HG03095 (cell line): Measurements from ENCODE around the gene KRT85.
"Not testable (repeated sequence)": the region's sequence is repeated elsewhere in the genome, so short reads cannot be mapped to it uniquely, and the experiment has no call there.

Source experiments
- ATAC-seq: cut with Tn5 transposase; IDR thresholded peaks from one replicate; pipeline ENCODE4 v1.9.1; 2021; ENCODE audit warnings: moderate library complexity; ENCODE audit not compliant: unreplicated experiment

KRT85 gene

DNA sequence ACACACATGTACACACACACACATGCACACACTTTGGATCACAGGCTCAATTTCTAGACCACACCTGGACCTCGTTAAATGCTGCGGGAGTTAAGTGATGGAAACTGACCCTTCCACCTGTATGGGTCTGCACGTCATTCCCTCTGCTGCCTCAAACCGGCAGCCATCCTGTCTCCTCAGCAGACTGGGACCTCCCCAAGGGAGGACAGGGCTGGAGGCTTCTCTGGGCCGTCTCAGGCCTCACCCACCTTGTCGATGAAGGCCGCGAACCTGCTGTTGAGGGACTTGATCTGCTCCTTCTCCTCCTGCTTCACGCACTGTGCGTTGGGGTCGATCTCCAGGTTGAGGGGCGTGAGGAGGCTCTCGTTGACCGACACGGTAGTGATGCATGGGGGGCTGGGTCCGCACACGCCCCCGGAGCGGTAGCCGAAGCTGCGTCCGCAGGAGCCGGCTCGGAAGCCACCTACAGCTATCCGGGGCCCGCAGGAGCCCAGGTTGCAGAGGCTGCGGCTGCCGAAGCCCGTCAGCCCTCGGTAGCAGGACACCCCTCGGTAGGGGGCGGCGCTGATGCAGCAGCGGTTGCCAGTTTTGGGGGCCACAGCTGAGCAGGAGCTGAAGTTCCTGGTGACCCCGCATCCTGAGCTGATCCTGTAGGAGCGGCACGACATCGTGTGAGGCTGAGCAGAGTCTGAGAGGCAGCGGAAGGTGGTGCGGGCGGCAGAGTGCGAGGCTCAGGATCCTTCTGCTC lies at the start of gene KRT85:
Gene KRT85, minus strand, starts transcription at position 744 of the 748 bp plus-strand sequence. Its CDS starts 76 bp downstream, at position 668.
- no peak for ATAC-seq

DNA sequence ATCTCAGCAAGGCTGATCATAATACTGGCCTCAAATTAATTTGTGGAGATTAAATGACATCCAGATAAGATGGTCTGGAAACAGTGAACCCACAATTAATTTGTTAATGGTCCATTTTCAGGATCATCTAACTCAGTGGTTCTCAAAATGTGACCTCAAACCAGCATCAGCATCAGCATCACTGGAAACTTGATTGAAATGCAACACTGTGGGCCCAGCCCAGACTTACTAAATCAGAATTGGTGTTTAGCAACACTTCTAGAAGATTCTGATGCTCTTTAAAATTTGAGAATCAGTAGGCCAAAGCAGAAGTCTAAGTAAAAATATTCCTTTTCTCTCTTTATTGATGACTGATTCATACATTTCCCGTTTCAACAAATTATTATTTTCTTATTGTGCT lies 49.5 kb upstream of the KRT85 start:
- ATAC-seq: no peak

DNA sequence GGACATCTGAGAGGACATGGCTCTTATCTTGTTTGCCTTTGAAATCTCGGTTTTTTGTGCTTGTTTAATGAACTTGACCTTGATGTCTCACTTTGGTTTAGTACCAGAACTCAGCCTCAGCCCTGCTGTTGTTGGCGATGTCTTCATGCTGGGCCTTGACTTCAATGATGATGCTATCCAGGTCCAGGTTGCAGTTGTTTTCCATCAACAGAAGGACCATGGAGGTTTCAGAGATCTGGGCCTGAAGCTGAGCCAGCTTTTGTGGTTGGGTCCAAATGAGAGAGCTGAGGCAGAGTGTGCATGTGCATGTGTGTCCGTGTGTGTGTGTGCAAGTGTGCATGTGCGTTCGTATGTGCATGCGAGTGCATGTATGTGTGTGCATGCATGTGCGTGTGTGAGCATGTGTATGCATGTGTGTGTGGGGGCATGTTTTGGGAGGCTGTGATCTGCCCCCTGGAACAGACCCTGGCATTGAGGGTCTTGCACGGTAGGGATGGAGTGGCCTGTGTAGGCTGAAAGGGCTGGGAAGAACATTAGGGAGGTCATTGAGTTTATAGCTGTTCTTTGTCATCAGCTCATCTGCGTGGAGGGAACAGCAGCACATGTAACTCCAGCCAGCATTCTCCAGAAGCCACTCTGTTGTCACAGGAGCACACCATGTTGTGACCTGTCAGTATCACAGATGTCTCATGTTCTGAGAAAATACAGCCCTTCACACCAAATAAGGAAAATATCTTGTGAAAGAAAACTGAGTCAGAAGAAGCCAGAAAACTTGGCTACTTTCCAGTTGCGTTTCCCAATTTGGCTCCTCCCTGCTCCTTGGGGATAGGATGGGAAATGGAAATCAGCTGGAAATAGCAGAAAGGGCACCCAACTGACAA lies 48.8 kb upstream of the KRT85 start:
- no peak for ATAC-seq

DNA sequence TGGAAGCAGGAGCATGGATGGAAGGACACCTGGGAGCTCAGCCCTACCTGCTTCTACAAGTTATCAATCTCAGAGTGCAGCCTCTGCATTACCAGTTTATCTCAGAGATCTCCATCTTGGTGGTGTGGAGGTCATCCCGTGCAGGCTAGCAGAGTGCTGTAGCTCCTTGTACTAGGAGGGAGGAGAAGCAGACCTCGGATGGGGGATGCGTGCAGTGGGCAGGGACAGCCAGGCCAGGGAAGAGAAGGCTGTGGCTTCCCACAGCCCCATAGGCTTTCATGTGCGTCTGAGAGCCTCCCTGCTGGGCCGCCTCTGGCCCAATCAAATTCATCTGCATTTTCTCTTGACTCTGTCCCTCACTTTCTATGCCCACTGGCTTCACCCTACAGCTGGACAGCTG lies 47.7 kb upstream of the KRT85 start:
- ATAC-seq: no peak

DNA sequence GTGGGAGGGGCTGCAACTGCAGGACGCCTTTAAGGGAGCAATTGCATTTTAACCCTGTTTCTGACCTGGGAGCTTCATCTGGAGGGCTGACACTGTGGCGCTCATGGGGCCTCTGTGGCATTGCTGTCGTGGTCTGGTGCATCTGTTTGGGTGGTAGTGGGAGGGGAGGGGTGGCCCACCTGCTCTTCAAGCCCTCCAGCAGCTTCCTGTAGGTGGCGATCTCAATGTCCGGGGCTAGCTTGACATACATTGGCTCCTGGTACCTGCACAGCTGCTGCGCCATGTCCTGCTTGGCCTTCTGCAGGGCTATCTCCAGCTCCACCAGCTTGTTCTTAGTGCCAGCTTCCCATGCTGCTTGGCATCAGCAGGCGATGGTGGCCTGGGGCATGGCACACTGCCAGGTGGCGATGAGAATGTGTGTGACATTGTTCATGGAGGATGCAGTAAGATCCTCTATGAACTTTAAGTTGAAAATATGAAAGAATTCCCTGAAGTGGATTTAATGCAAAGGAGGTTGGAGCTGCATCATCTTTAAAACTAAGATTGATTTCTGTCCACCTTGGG lies 46.6 kb upstream of the KRT85 start:
- no peak for ATAC-seq

DNA sequence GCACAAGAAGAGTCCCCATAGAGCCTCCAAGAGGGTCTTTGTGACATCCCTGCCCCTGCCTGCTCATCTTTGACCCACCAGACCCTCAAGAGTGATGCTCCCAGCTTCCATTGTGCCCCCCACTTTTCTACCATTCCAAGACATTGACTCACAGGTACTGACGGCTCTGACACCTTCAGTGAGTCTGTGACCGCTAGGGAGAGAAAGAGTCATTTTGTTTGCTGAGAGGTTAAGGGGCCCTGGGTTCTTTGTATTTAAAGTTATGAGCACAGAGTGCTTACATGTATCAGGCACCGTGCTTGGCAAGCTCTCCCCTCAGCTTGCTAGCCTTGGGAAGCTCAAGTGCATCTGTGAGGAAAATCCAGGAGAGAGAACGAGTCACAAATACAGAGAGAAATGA lies 45.9 kb upstream of the KRT85 start:
- ATAC-seq: no peak

DNA sequence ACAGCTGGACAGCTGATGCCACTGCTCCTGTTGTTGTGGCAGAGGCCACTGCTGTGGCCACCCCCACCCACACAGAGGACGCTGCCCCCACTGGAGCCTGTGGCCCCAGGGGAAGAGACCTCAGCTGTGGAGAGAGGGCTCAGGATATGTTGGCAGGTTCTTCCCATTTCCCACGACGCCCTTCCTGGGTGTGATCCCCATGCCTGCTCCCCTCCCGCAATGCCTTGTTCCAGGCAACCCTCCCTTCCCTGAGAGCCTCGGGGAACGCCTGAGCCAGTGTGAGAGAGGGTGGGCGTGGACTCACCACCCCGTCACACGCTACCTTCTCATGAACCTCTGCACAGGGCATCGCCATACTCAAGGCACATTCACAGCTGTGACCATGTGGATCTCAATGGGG lies 44.5 kb upstream of the KRT85 start:
- ATAC-seq: no peak

DNA sequence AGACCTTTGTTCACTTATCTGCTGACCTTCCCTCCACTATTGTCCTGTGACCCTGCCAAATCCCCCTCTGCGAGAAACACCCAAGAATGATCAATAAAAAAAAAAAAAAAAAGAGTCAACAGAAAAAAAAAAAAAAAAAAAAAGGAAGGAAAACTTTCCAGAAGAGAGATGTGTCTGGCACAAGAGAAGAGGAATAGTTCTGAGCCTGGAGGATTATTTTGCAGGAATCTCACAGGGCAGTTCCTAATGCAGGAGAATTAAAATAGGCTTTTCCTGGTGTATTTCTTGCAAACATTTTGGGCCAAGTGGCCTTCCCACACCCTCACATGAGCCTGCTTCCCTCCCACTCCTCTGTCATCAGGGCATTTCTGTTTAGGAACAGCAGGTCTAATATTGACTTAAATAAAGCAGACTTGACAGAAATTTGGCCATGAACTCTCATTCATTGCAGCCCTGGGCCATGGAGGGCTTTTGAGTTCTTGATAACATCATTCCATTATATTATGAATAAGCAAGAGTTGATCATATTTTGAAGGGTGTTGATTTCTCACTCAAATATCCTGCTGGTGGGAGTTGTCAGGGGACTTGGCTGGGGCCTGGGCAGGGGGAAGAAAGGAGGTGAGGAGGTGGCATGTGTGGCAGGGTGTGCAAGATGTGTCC lies 43.4 kb upstream of the KRT85 start:
- ATAC-seq: not testable (repeated sequence)

DNA sequence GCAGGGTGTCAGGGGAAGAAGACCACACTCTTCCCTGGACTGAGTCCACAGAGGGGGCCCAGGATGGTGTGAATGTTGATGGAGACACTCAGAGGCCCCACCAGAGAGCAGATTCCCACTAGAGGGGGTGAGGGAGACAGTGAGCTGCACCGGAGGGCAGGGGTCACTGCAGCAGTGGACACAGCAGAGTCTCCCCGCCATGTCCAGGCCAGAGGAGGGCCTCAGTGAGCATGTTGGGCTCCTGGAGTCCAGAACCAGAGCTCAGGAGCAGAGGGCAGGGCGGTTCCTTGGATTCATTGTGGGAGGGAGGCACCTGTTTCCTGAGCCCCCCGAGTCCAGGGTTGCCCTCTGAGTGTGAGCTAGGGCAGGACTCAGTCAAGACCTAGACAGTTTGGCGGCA lies 40.6 kb upstream of the KRT85 start:
- ATAC-seq: no peak

DNA sequence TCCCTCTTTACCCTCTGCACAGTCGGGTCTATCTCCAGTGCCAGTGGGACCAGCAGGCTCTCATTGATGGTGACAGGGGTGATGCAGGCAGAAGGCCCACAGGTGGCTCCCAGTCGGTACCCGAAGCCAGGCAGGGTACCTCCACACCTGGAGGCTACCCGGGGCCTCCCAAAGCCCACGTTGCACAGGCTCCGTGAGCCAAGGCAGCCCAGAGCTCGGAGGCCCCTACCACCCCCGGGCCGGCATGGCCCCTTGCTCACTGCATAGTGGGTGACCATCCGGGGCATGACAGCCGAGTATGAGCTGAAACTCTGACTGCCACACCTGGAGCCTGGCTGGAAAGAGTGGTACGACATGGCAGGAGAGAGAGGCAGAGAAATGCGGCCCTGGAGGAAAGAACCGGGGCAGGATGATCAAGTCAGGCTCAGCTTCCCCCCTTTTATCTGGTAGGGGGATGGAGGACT lies 38.7 kb upstream of the KRT85 start, which contains the start of gene KRT82:
Gene KRT82, minus strand, starts transcription at position 414 of the 464 bp plus-strand sequence. Its CDS starts 58 bp downstream, at position 356.
- ATAC-seq: no peak

DNA sequence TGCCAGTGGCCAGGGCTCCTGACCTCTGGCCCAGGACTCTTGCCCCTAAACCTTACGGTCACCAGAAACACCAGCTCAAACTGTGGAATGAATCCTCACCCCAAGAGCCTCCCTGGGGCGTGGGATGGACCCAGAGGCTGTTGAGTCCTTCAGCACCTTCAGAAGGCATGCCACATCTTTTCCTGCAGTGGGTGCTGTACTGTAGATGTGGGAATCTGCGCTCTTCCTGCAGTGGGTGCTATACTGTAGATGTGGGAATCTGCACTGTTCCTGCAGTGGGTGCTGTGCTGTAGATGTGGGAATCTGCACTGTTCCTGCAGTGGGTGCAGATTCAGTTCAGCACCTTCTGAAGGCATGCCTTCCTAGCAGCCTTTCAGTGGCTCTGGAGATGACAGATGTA lies 37.7 kb upstream of the KRT85 start:
- ATAC-seq: no peak

DNA sequence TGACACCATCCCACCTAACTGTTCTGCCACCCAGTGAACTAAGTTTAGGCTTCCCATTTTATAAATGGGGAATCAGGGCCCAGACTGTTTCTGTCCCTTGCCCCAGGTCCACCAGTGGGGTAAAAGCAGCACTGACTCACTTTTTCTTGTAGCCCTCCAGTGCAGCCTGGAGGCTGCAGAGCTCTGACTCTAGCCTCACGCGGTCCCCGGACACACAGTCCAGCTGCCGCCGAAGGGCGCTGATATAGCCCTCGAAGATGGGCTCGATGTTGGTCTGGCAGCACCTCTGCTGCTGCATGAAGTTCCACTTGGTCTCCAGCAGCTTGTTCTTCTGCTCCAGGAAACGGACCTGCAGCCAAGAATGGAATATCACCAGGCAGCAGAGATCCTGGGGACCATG lies 36.3 kb upstream of the KRT85 start:
- no peak for ATAC-seq

DNA sequence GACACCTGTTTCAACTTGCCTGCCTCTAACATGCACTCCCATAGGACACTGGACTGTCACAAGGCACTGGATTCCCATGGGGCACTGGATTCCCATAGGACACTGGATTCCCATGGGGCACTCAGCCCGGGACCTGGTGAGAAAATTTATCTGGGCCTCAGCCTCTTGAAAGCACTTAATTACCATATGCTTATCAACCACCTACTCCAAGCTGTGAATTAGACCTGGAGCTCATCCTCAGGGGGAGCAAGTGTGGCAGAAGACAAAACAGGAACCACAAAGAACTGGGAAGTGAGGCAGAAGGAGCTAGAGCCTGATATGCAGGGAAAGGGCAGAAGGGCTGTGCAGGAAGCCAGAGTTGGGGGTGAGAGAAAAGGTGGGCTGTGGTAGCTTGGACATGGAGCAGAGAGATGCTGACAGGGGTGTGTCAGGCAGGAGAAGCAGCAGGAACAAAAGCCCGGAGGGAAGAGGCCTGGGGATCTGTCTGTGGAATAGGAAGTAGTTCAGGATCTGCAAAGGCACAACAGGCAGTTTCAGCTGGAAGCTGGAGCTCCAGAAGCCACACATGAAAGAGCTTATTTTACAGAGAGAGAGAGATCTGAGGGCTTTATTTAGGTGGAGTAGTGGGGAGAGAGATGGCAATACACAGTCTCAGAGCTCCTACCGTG lies 35.7 kb upstream of the KRT85 start:
- ATAC-seq: no peak

DNA sequence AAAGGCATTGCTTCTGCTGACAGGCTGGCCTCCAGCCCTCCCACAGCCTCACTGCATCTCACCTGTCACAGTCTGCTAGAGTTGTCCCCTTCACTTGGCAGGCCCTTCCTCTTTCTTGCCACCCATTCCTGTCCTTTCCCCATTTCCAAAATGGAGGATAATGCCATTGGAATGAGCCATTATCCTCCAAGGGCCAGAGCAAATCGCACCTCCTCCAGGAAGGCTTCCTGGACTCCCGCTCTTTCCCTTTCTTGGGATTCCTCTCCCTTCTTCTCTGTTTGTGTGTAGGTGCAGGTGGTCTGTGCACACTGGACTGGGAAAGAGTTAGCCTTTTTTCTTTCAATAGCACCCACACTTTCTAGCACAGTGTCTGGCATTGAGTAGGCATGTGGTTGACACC lies 35.1 kb upstream of the KRT85 start:
- ATAC-seq: no peak

DNA sequence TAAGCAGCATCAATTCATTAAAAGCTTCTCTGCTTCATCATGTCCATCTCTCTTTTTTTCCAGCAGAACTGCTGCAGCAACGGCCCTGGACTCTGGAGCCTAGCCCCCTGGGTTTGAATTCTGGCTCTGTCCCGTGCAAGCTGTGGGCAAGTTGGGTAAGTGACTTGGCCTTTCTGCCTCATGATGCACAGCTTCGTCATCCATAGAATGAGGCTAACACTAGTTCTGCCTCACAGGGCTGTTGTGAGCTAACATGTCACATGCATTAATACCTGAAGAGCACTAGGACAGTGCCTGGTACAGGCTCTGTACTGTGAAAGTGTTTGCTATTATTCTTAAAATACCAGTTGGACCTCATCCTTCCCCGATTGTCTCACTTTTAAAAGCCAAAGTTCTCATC lies 34.6 kb upstream of the KRT85 start:
- no peak for ATAC-seq

DNA sequence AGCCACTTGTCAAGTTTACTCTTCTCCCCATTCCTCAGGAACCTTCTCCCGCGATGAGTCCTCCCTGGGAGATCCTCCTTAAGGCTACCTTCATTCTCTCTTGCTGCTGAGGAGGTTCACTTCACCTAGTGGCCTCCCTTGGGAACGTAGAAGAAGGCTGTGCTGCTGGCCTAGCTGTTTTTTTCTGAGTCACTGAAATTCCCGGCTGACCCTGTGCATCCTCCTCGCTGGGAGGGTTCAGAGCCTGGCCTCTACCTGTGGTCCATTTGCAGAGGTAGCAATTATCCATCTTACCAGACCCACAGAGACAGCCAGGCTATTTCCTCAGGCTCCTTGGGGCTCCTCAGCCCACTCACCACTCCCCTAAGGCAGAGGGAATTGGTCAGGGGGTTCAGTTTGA lies 34.2 kb upstream of the KRT85 start:
- no peak for ATAC-seq

DNA sequence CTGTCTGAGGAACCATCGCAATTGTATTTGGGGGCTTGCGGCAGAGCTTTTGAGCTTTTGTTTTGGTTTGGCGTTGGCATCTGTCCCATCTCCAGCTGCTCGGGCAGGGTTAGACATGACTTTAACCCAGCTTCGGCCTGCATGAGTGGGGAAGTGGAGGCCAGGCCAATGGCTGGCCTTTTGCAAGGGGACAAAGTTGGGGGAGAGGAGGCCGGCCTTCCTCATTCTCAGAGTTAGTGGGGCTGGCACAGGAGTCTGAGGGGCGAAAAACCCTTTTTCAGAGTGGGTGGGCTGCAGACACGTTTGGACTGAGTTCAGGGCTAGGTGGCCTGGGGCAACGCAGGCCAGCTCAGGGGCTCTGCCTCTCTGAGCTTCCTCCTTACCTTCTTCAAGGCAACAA lies 33.6 kb upstream of the KRT85 start:
- no peak for ATAC-seq

DNA sequence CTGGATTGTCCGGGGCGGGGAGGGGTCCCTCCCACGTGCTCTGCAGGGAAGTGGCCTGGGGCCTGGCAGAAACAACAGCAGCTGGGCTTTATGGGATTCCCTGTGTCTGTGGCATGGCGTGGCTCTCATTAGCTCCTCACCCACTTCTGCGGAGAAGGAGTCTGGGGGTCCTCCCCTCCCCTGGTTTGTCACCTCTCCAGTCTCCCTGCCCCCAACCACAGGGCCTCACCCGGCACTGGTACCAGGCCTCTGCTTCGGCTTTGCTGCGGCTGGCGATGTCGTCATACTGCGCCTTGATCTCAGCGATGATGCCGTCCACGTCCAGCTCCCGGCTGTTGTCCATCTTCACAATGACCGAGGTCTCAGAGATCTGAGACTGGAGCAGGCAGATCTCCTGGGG lies 32.5 kb upstream of the KRT85 start:
- no peak for ATAC-seq

DNA sequence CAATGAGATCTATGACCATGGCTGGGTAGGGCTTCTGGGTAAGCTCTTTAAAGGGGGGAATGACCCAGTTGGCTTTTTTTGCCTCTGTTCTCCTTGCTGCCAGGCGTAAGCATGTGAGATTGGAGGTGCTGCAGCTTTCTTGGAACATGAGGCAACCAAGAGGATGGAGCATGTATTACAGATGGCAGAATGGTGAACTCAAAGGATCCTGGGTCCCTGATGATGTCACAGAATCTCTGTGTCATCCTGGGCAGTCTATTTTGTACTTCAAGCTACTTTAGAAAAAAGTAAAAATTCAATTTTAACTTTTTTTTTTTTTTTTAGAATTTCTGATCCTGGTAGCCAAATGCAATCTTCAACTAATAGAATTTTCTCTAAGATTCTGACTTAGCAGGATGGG lies 30.9 kb upstream of the KRT85 start:
- no peak for ATAC-seq

DNA sequence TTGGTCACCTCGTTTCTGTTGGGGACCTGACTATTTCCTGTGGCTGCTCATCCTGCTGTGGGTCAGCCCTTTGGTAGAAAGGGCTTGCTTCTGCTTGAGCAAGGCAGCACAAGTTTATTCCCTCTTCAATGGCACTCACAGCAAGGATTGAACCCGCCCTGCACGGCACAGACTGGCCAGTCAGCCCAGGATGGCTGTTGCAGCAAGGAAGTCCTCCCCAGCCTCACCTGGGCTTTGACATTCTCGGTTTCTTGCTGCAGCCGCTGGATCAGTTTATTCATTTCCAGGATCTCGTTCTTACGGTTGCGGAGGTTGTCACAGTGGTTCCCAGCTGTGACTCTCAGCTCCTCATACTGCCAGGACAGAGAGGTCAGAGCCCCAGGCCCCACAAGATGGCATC lies 29.4 kb upstream of the KRT85 start:
- ATAC-seq: no peak
